SK-MEL-5 (cell line): Measurements from ENCODE around the gene MAB21L4. TPM values are rescaled to one million over a fixed set of nuclear protein-coding genes. Genes with fewer than 3 reads are reported as not detected.
A peak's percentile ranks its signal among the peaks of the same experiment; 100 is the strongest.

ENCODE experiments used
- DNase-seq: peaks from one replicate; pipeline ENCODE4 v3.0.0-alpha.2; 2016; ENCODE audit warnings: low read depth, low spot score
- in situ Hi-C: cut with HindIII; loops from 2 replicates; pipeline ENCODE4 v1.10.0; 2016; ENCODE audit warnings: low sequenced_read_pairs, high pct_unique_total_duplicates, low pct_unique_long_range_greater_than_20kb
- total RNA-seq: library from RNA; depleted of rRNA; stranded (reverse); fragments of >200 nt; shearing (Covaris generic); gene quantifications from 2 replicates; pipeline ENCODE4 v1.2.3, GENCODE V29; 2014

Gene MAB21L4
- total RNA-seq, 1 experiment from 2014 or later, result not detected

GRCh38 chr2:240915526-240916341, 19.8 kb upstream of the MAB21L4 start:
- in situ Hi-C loops, result no loop called here
- DNase-seq, result no peak

GRCh38 chr2:240914645-240915525, 18.9 kb upstream of the MAB21L4 start:
- in situ Hi-C loops, result no loop called here

GRCh38 chr2:240913810-240914644, 18.1 kb upstream of the MAB21L4 start:
- in situ Hi-C loops, result no loop called here
- DNase-seq, result peak; percentile 51

More at GRCh38 chr2:240914645-240915525, 18.9 kb upstream of the MAB21L4 start:
- no peak for DNase-seq

- DNase-seq, result no peak
- in situ Hi-C loops, result no loop called here
Measured at GRCh38 chr2:240912878-240913809, 17.2 kb upstream of the MAB21L4 start.

- in situ Hi-C loops, result no loop called here
- DNase-seq, result no peak
Measured at GRCh38 chr2:240911641-240912265, 15.8 kb upstream of the MAB21L4 start.

- in situ Hi-C loops, result no loop called here
- DNase-seq, result no peak
Measured at GRCh38 chr2:240909216-240909974, 13.4 kb upstream of the MAB21L4 start.

GRCh38 chr2:240906911-240907590, 11.1 kb upstream of the MAB21L4 start:
- in situ Hi-C loops, result no loop called here
- DNase-seq, result no peak

- in situ Hi-C loops, result no loop called here
- DNase-seq, result no peak
Measured at GRCh38 chr2:240906141-240906910, 10.4 kb upstream of the MAB21L4 start, which contains the start of gene CROCC2. Gene CROCC2, plus strand, starts transcription at chr2:240906336. Its CDS starts 178 bp downstream, at chr2:240906514.

GRCh38 chr2:240905176-240905781, 9.3 kb upstream of the MAB21L4 start:
- DNase-seq, result no peak
- in situ Hi-C loops, result no loop called here

- in situ Hi-C loops, result no loop called here
- DNase-seq, result no peak
Measured at GRCh38 chr2:240904216-240905175, 8.5 kb upstream of the MAB21L4 start.

GRCh38 chr2:240903191-240904060, 7.5 kb upstream of the MAB21L4 start:
- in situ Hi-C loops, result no loop called here
- no peak for DNase-seq

GRCh38 chr2:240902615-240903041, 6.7 kb upstream of the MAB21L4 start:
- no peak for DNase-seq
- in situ Hi-C loops, result no loop called here
